GM12875 (cell line): ENCODE measurements around the gene ADGRA1.

Experiments
- H3K4me3 ChIP-seq: one replicate; pipeline ENCODE4 v1.5.1; 2011; ENCODE audit warnings: low read depth, low read length, control low read depth
- CTCF ChIP-seq: IDR thresholded peaks from 2 replicates; pipeline ENCODE4 v1.5.1; 2011; ENCODE audit warnings: low read depth, mild to moderate bottlenecking, control low read depth, inconsistent platforms, low read length, moderate library complexity, borderline replicate concordance; ENCODE audit not compliant: insufficient read depth

Gene ADGRA1

GRCh38 chr10:133096616-133097269 is 9.0 kb downstream of the ADGRA1 start:
- 0 out of 2 replicates have a peak, but pooled peaks have one; percentile 17 for TF ChIP-seq CTCF
- no peak overlapping the region for H3K4me3 ChIP-seq

- no peak overlapping the region for H3K4me3 ChIP-seq
- no peak for TF ChIP-seq CTCF
These were observed 9.7 kb downstream of the ADGRA1 start for GRCh38 chr10:133097418-133097817.

- H3K4me3 ChIP-seq: no peak overlapping the region
- TF ChIP-seq CTCF: no peak
These were observed 10.2 kb downstream of the ADGRA1 start for GRCh38 chr10:133097961-133098360.

GRCh38 chr10:133098426-133099124 is 10.9 kb downstream of the ADGRA1 start:
- no peak for TF ChIP-seq CTCF
- H3K4me3 ChIP-seq: no peak overlapping the region

GRCh38 chr10:133099571-133099970 is 11.8 kb downstream of the ADGRA1 start:
- no peak overlapping the region for H3K4me3 ChIP-seq
- no peak for TF ChIP-seq CTCF

DNA sequence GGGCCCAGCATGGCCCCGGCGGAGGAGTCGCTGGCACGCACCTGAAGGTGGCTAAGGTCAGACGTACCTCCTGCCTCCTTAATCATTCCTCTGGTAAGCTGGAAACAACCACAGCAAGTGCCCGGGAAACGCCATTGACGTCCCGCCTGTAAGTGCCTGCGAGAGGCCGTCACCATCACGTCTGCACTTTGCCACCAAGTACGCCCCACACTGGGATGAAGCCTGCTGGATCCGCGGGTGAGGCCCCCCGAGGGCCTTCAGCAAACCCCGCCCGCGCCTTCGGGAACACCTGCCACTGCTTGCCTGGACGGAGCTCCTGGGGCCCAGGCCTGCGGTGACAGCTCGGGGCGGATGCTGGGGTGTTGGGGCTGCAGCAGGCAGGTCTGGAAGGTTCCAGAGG is 12.5 kb downstream of the ADGRA1 start:
- no peak for TF ChIP-seq CTCF
- no peak overlapping the region for H3K4me3 ChIP-seq
